ENCODE data around the gene FGF1.

Gene FGF1

GRCh38 chr5:142551338-142552067, 134.4 kb downstream of the FGF1 start (continued):
- TF ChIP-seq ZNF169 (tag by site-specific recombination; IDR thresholded peaks at IDR 0.05) = no peak
- TF ChIP-seq REPIN1 (tag by site-specific recombination; IDR thresholded peaks at IDR 0.05; ENCODE audit: low read depth) = no peak
- no peak for TF ChIP-seq ZNF223 (tag by site-specific recombination; IDR thresholded peaks at IDR 0.05)
- TF ChIP-seq ZNF677 (tag by site-specific recombination; IDR thresholded peaks at IDR 0.05) = no peak
- no peak for TF ChIP-seq GLI4 (tag by site-specific recombination; IDR thresholded peaks at IDR 0.05)
- TF ChIP-seq ZNF266 (tag by site-specific recombination; IDR thresholded peaks at IDR 0.05; ENCODE audit: low read depth) = no peak
- no peak for TF ChIP-seq ZNF555 (tag by site-specific recombination; conservative IDR thresholded peaks at IDR 0.05)
- no peak for TF ChIP-seq ZNF23 (tag by site-specific recombination; IDR thresholded peaks at IDR 0.05; ENCODE audit: borderline replicate concordance)
- TF ChIP-seq BCL11B (tag by site-specific recombination; IDR thresholded peaks at IDR 0.05; ENCODE audit: low read depth) = no peak
- no peak for TF ChIP-seq ZNF121 (tag by site-specific recombination; IDR thresholded peaks at IDR 0.05)
- TF ChIP-seq ZFHX2 (tag by site-specific recombination; conservative IDR thresholded peaks at IDR 0.05) = 0 out of 2 replicates have a peak, but pooled peaks have one; percentile 16
- TF ChIP-seq ZFP37 (tag by site-specific recombination; IDR thresholded peaks at IDR 0.05) = no peak
- peak; percentile 26; the same call in 1 of the 2 replicates for TF ChIP-seq FEZF1 (tag by site-specific recombination; IDR thresholded peaks at IDR 0.05)
- no peak for TF ChIP-seq ZNF518A (tag by site-specific recombination; conservative IDR thresholded peaks at IDR 0.05; ENCODE audit: low read depth)
- TF ChIP-seq ZNF747 (tag by site-specific recombination; IDR thresholded peaks at IDR 0.05) = no peak
- no peak for TF ChIP-seq INSM2 (tag by site-specific recombination; IDR thresholded peaks at IDR 0.05)
- no peak for TF ChIP-seq RBAK (tag by site-specific recombination; IDR thresholded peaks at IDR 0.05)
- no peak for TF ChIP-seq ZNF146 (tag by site-specific recombination; IDR thresholded peaks at IDR 0.05)
- TF ChIP-seq ZNF174 (tag by site-specific recombination; IDR thresholded peaks at IDR 0.05) = no peak
- TF ChIP-seq ZNF830 (tag by site-specific recombination; IDR thresholded peaks at IDR 0.05; ENCODE audit: low read depth) = no peak
- no peak for TF ChIP-seq AEBP2 (tag by site-specific recombination; IDR thresholded peaks at IDR 0.05; ENCODE audit: borderline replicate concordance)
- TF ChIP-seq ZNF473 (tag by site-specific recombination; IDR thresholded peaks at IDR 0.05) = no peak
- no peak for TF ChIP-seq ZNF548 (tag by site-specific recombination; IDR thresholded peaks at IDR 0.05)
- TF ChIP-seq PRDM6 (tag by site-specific recombination; IDR thresholded peaks at IDR 0.05) = no peak
- TF ChIP-seq PRDM10 (tag by site-specific recombination; IDR thresholded peaks at IDR 0.05) = no peak
